Stimulated activated CD4-positive, alpha-beta T cell treated with anti-CD3 and anti-CD28 coated beads, Interleukin-4, amount 100 ng/mL, for 4 hours (primary cell): ENCODE results near the gene POLR1A.
A peak's percentile ranks its signal among the peaks of the same experiment; 100 is the strongest.

Experiments used
- DNase-seq, 2 experiments: peaks; one replicate each; pipeline ENCODE4 v3.0.0-alpha.2; 2020

Gene POLR1A

DNA sequence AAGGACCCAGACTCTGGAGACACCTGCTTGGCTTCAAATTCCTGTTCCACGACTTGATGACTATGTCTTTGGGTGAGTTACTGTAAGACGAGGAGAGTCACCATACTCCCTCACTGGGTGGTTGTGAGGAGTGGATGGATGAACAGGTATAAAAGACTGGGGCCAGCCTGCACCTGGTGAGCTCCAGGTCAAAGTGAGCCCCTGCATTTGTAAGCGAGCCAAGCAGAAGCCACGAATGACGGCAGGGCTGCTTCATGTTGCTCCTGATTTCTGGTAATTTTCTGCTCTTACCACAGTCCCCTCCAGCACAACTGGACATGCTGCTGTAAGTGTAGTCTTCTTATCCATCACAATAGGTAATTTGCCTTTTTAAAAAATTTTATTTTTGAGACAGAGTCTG, 86.6 kb downstream of the POLR1A start:
- DNase-seq = no peak

- DNase-seq = no peak
Observed at GRCh38 chr2:86017901-86018896, 87.5 kb downstream of the POLR1A start.

DNA sequence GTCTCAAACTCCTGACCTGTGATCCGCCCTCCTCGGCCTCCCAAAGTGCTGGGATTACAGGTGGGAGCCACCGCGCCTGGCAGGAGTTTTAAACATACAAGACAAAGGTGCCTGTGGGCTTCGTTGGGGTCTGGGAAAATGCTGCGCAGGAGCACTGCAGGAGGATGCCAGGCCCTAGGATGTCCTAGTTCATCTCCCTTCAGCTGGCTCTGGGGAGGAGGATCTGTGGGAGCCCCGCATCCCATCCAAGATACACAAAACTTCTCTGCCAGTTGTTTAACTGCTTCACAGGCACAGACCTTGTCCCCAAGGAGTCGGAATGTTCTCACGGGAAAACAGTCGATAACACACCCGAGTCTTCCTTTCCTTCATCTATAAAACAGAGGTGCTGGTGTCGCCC, 89.1 kb downstream of the POLR1A start:
- DNase-seq = no peak

GRCh38 chr2:86015699-86016098, 90.0 kb downstream of the POLR1A start:
- no peak for DNase-seq

GRCh38 chr2:86015006-86015405, 90.7 kb downstream of the POLR1A start:
- DNase-seq = no peak

- DNase-seq = no peak
Observed at GRCh38 chr2:86014493-86014892, 91.2 kb downstream of the POLR1A start.

- no peak for DNase-seq
Observed at GRCh38 chr2:86012007-86012712, 93.5 kb downstream of the POLR1A start.

DNA sequence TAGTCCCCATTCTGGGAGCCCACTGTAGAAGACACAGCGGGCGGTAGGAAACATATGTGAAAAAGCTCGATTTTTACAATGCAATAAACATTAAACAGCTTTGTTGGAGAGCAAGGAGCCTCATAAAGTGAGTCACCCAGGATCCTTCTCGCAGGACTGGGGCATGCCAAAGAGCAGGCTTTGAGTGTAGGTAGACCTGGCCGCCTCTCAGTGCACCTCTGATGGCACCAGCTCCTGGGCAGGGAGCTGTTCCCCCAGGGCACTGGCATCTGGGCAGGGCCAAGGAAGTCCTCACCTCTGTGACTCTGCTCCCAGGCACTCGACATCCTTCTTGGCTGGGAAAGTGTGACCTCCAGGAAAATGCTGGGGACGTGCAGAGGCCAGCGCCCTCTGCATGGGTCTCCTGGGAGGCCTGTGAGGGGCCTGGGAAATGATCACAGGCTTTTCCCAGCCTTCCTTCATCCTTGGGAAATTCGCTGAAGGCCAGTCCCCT, 94.2 kb downstream of the POLR1A start:
- no peak for DNase-seq

- DNase-seq = no peak
Observed at GRCh38 chr2:86010083-86010482, 95.6 kb downstream of the POLR1A start.

- DNase-seq = no peak
Observed at GRCh38 chr2:86006524-86006923, 99.2 kb downstream of the POLR1A start.

GRCh38 chr2:86003967-86004366, 101.7 kb downstream of the POLR1A start:
- no peak for DNase-seq

GRCh38 chr2:86003104-86003503, 102.6 kb downstream of the POLR1A start:
- DNase-seq = no peak

DNA sequence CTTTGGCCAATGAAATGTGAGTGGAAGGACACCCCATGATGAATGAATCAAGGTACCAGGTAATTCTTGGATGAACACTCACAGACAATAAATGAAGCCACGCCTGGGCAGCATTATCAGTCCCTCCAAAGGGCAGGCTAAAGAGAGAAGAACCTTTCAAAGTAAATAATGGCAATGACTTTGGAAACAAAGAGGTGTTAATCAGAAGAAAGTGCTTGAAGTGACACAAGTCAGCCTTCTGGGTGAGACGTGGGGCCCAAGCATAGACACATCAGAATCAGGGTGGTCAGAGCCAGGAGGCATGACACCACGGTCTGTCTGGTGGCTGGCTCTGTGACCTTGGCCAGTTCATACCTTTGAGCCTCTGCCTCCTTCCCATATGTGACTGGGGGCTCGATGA, 103.3 kb downstream of the POLR1A start:
- no peak for DNase-seq

- no peak for DNase-seq
Observed at GRCh38 chr2:86001326-86001725, 104.4 kb downstream of the POLR1A start.

- no peak for DNase-seq
Observed at GRCh38 chr2:86000938-86001312, 104.8 kb downstream of the POLR1A start.

GRCh38 chr2:86000131-86000937, 105.4 kb downstream of the POLR1A start:
- no peak for DNase-seq

GRCh38 chr2:85999061-85999831, 106.4 kb downstream of the POLR1A start:
- DNase-seq = peak in 1 of 2 experiments; percentile 27

DNA sequence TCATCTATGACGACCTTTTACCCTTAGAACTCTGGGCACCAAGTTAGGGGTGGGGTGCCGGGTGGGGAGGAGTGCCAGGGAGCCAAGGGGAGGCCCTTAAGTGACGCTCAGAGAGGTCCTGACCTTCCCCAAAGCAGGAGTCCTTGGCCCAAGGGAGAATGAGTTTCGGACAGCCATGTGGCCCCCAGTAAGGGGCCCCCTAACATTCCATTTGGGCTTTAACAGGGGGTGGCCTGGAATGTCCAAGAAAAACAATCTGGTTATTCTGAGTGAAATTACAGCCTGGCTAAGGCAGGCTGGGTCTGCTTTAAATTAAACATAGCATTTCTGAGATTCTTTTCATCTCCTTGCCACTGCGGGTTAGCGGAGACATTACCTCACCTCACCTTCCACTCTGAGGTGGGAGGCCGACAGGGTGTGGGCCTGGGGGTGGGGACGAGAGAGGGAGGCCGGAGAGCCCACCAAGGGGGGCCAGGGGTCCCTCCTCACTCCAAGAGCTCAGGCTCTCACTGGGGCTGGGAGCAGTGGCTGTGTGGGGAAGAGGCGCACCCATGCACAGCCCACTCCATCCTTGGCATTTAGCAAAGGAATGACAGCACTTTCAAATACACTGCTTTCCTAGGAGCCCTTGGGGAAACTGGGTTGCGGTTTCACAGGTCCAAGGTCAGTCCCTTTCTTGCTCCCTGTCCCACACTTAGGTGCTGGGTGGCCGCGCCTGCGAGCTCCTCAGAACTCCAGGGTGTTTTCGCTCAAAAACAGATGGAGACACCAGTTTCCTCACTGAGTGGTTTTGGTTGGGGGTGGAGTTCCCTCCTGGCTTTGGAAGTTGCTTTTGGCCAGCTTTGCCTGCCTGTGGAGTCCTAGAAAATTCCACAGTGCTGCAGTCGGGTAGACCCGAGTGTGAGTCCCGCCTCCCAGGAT, 107.4 kb downstream of the POLR1A start:
- DNase-seq = no peak

DNA sequence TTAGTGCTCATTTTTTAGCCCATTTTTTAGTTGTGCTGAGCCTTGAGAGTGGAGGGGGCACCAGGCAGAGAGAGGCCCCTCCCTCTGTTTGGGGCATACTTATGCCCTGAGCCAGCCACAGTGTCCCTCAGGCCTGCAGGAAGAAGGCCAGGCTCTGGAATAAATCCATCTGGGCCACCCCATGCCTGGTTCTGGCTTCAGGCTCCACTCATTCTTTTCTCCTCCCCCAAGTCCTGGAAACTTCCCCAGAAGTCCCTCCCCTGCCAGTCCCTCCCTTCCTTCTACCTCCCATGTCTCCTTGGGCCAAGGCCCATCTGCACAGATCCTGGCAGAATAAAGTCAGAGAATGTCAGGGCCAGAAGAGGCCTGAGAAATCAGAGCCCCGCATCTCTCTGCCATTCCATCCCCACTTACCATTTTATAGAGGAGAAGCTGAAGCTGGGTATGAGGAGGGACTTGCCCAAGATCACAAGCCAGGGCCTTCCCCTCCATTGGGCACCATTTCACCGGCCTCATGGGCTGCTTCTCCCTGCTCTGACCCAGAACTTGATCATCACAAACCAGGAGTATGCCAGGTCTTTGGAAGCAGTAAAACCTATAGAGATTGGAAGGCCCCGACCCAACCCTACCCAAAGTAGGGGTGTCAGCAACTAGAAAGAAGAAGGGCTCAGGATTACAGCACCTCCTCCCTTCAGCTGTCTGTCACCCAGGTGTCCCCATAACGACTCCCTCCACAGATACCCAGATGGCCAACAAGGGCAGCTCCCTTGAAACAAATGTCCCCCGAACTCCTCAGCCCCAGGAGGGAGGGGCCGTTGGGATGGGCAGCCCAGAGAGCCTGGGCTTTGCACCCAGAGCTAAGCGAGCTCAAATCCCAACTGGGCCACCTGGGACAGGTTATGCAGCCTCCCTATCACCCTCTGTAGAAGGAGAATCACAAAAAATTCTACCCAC, 108.4 kb downstream of the POLR1A start:
- DNase-seq = no peak

DNA sequence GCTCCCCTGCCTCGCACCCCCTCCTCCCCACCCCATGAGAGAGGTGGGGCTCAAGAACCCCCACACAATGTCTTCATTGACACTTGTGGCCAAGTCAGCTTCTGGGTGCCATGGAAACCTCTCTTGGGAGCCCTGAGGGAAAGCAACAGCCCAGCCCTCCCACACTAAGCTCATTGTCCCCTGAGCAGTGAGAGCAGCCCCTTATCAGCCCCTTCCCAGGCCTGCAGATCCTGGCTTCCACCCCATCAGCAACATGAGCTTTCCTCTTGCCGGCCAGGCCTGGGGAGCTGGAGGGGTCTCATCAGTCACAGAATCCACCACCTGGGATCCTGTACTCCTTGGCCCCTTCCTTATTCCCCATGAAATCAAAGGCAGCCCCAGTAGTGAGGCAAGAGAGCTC, 109.1 kb downstream of the POLR1A start:
- no peak for DNase-seq
